Measurements from ENCODE around the gene NEDD9.

DNA sequence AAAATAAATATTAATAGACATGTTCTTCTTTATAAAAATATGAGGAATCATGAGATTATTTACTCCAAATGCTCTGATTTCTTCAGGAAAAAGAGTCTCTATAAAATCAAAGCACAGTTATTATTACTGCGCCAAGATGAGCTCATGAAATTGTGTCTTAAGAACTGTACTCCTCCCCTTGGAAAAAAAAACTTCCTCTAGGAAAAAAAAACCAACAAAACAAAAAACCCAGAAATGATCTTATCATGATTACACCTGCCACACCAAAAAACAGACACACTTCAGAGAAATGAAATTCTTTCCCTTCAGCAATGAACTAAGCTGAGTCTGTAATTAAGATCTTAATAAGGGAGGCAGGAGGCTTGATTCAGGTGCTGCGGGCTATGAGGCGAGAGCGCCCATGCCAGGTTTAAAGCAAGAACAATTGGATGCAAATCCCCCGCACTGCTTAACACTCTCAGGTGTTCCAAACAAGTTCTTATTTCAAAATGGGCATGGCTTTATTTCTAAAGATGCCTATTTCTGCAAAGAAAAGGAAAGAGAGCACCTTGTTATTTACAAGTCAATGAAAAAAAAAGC, 9.1 kb downstream of the NEDD9 start:
- no peak for TF ChIP-seq GATA2 (IDR thresholded peaks at IDR 0.05; ENCODE audit: low read depth, low read length)
- TF ChIP-seq GATA3 (IDR thresholded peaks at IDR 0.05; ENCODE audit: low read depth, low read length), result no peak

Measured in SH-SY5Y (cell line).